BLaER1 (cell line): ENCODE measurements around the gene PUM2.
"Not testable (repeated sequence)": the region's sequence is repeated elsewhere in the genome, so short reads cannot be mapped to it uniquely, and the experiment has no call there.

Experiments used
- H3K27ac ChIP-seq: shearing (Covaris generic); formaldehyde crosslinking; 2 replicates; pipeline ENCODE4 v1.8.1; 2022
- H3K27me3 ChIP-seq: shearing (Covaris generic); formaldehyde crosslinking; 2 replicates; pipeline ENCODE4 v1.8.1; 2022
- H3K36me3 ChIP-seq: shearing (Covaris generic); formaldehyde crosslinking; 2 replicates; pipeline ENCODE4 v1.8.1; 2022
- H3K4me1 ChIP-seq: shearing (Covaris generic); formaldehyde crosslinking; 2 replicates; pipeline ENCODE4 v1.8.1; 2022
- H3K4me2 ChIP-seq: shearing (Covaris generic); formaldehyde crosslinking; 2 replicates; pipeline ENCODE4 v1.8.1; 2022
- H3K4me3 ChIP-seq: shearing (Covaris generic); formaldehyde crosslinking; 2 replicates; pipeline ENCODE4 v1.8.1; 2022
- H3K9ac ChIP-seq: shearing (Covaris generic); formaldehyde crosslinking; 2 replicates; pipeline ENCODE4 v1.8.1; 2022
- H3K9me3 ChIP-seq: shearing (Covaris generic); formaldehyde crosslinking; 2 replicates; pipeline ENCODE4 v1.8.1; 2022
- H4K20me1 ChIP-seq: shearing (Covaris generic); formaldehyde crosslinking; 2 replicates; pipeline ENCODE4 v1.8.1; 2022
- Cebpa-rat ChIP-seq: shearing (Covaris generic); IDR thresholded peaks from 2 replicates; pipeline ENCODE4 v1.8.1; 2022

The PUM2 gene

GRCh38 chr2:20368706-20369105 lies 18.1 kb upstream of the PUM2 start:
- H4K20me1 ChIP-seq, result no peaks in the 10 kb centered on the region
- no peak for TF ChIP-seq Cebpa-rat
- no peak overlapping the region for H3K4me2 ChIP-seq
- H3K27me3 ChIP-seq, result no peaks in the 10 kb centered on the region
- no peaks in the 10 kb centered on the region for H3K36me3 ChIP-seq
- H3K4me1 ChIP-seq, result no peaks in the 10 kb centered on the region
- peaks cover 27% of the 10 kb centered on the region for H3K9me3 ChIP-seq
- H3K4me3 ChIP-seq, result no peak overlapping the region
- H3K27ac ChIP-seq, result no peak overlapping the region
- H3K9ac ChIP-seq, result no peak overlapping the region

GRCh38 chr2:20367929-20368328 lies 17.3 kb upstream of the PUM2 start:
- H3K27ac ChIP-seq, H3K9ac ChIP-seq, H4K20me1 ChIP-seq, H3K36me3 ChIP-seq, H3K4me3 ChIP-seq, H3K4me1 ChIP-seq, H3K4me2 ChIP-seq, H3K27me3 ChIP-seq: not testable (repeated sequence)
- peaks cover 27% of the 10 kb centered on the region for H3K9me3 ChIP-seq

GRCh38 chr2:20366672-20367116 lies 16.1 kb upstream of the PUM2 start:
- Histone ChIP-seq H3K27ac (no peak overlapping the region), H3K36me3 (no peaks in the 10 kb centered on the region), H3K4me1 (no peaks in the 10 kb centered on the region), H4K20me1 (no peaks in the 10 kb centered on the region), H3K4me3 (no peak overlapping the region), H3K9me3 (peaks cover 27% of the 10 kb centered on the region), H3K4me2 (no peak overlapping the region), H3K9ac (no peak overlapping the region), H3K27me3 (no peaks in the 10 kb centered on the region)
- TF ChIP-seq Cebpa-rat, result no peak

GRCh38 chr2:20365249-20365817 lies 14.7 kb upstream of the PUM2 start:
- Histone ChIP-seq H3K4me2 (no peak overlapping the region), H3K4me3 (no peak overlapping the region), H3K36me3 (no peaks in the 10 kb centered on the region), H3K9me3 (peaks cover 27% of the 10 kb centered on the region), H3K27ac (no peak overlapping the region), H3K4me1 (no peaks in the 10 kb centered on the region), H3K9ac (no peak overlapping the region), H3K27me3 (no peaks in the 10 kb centered on the region), H4K20me1 (no peaks in the 10 kb centered on the region)
- TF ChIP-seq Cebpa-rat, result no peak

- Histone ChIP-seq H3K4me2 (no peak overlapping the region), H3K27ac (no peak overlapping the region), H4K20me1 (no peaks in the 10 kb centered on the region), H3K9ac (no peak overlapping the region), H3K4me1 (no peaks in the 10 kb centered on the region), H3K4me3 (no peak overlapping the region), H3K27me3 (no peaks in the 10 kb centered on the region), H3K36me3 (no peaks in the 10 kb centered on the region), H3K9me3 (peaks cover 17% of the 10 kb centered on the region)
- no peak for TF ChIP-seq Cebpa-rat
These were observed 12.9 kb upstream of the PUM2 start for GRCh38 chr2:20363578-20363977.

GRCh38 chr2:20362701-20363435 lies 12.2 kb upstream of the PUM2 start:
- H3K4me3 ChIP-seq, result no peak overlapping the region
- no peak for TF ChIP-seq Cebpa-rat
- no peak overlapping the region for H3K27ac ChIP-seq
- H3K4me2 ChIP-seq, result no peak overlapping the region
- peaks cover 10% of the 10 kb centered on the region for H3K9me3 ChIP-seq
- no peak overlapping the region for H3K9ac ChIP-seq
- no peaks in the 10 kb centered on the region for H3K27me3 ChIP-seq
- H3K36me3 ChIP-seq, result no peaks in the 10 kb centered on the region
- H4K20me1 ChIP-seq, result no peaks in the 10 kb centered on the region
- H3K4me1 ChIP-seq, result no peaks in the 10 kb centered on the region

- no peaks in the 10 kb centered on the region for H4K20me1 ChIP-seq
- no peak overlapping the region for H3K4me3 ChIP-seq
- TF ChIP-seq Cebpa-rat, result no peak
- no peaks in the 10 kb centered on the region for H3K36me3 ChIP-seq
- no peak overlapping the region for H3K9ac ChIP-seq
- H3K27me3 ChIP-seq, result no peaks in the 10 kb centered on the region
- no peaks in the 10 kb centered on the region for H3K4me1 ChIP-seq
- H3K9me3 ChIP-seq, result 0 out of 2 replicates have a peak, but pooled peaks cover under 1% of the 10 kb centered on the region
- no peak overlapping the region for H3K27ac ChIP-seq
- no peak overlapping the region for H3K4me2 ChIP-seq
These were observed 11.2 kb upstream of the PUM2 start for GRCh38 chr2:20361893-20362292.

GRCh38 chr2:20359096-20359495 lies 8.5 kb upstream of the PUM2 start:
- H3K4me3 ChIP-seq, result no peak overlapping the region
- H3K4me2 ChIP-seq, result no peak overlapping the region
- H4K20me1 ChIP-seq, result no peaks in the 10 kb centered on the region
- no peaks in the 10 kb centered on the region for H3K27me3 ChIP-seq
- H3K27ac ChIP-seq, result no peak overlapping the region
- no peaks in the 10 kb centered on the region for H3K36me3 ChIP-seq
- H3K9ac ChIP-seq, result no peak overlapping the region
- TF ChIP-seq Cebpa-rat, result no peak
- no peaks in the 10 kb centered on the region for H3K4me1 ChIP-seq
- no peaks in the 10 kb centered on the region for H3K9me3 ChIP-seq

GRCh38 chr2:20357638-20358389 lies 7.2 kb upstream of the PUM2 start:
- Histone ChIP-seq H3K9ac (no peak overlapping the region), H3K36me3 (no peaks in the 10 kb centered on the region), H3K4me3 (no peak overlapping the region), H3K27me3 (no peaks in the 10 kb centered on the region), H3K27ac (no peak overlapping the region), H3K4me1 (no peaks in the 10 kb centered on the region), H4K20me1 (no peaks in the 10 kb centered on the region), H3K9me3 (no peaks in the 10 kb centered on the region), H3K4me2 (no peak overlapping the region)
- TF ChIP-seq Cebpa-rat, result no peak

GRCh38 chr2:20356042-20356441 lies 5.4 kb upstream of the PUM2 start:
- H3K9me3 ChIP-seq, result no peaks in the 10 kb centered on the region
- H3K9ac ChIP-seq, result no peak overlapping the region
- H3K27ac ChIP-seq, result no peak overlapping the region
- H3K36me3 ChIP-seq, result no peaks in the 10 kb centered on the region
- H3K27me3 ChIP-seq, result no peaks in the 10 kb centered on the region
- no peak overlapping the region for H3K4me2 ChIP-seq
- TF ChIP-seq Cebpa-rat, result no peak
- no peaks in the 10 kb centered on the region for H4K20me1 ChIP-seq
- H3K4me1 ChIP-seq, result peaks cover 16% of the 10 kb centered on the region
- H3K4me3 ChIP-seq, result no peak overlapping the region
